ENCODE results near the gene TMEM247. TPM values are rescaled to one million over a fixed set of nuclear protein-coding genes. Genes with fewer than 3 reads are reported as not detected.

The TMEM247 gene
- total and polyA plus RNA-seq, 2 of the 8 experiments (the other 6 are each of a cell fraction or from before 2014, with no cell fraction given): not detected

DNA sequence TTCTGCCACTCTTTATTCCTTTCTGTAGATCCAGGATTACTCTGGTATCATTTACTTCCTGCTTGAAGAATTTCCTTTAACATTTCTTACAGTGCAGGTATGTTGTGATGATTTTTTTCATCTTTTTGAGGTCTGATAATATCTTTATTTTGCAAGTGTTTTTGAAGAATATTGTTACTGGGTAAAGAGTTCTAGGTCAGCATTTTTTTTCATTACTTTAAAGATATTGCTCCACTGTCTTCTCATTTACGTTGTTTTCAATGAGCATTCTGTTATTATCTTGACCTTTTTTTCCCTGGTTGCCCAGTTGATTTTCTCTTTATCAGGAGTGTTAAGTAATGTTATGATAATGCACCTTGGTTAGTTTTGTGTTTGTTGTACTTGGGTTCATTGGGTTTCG, 31.7 kb upstream of the TMEM247 start:
- H3K27ac ChIP-seq (ENCODE audit: low read depth, low read length): no peak overlapping the region
- no peak for TF ChIP-seq GABPA (IDR thresholded peaks at IDR 0.05; ENCODE audit: borderline replicate concordance, insufficient read depth, low read length)
- no peak for TF ChIP-seq CEBPB (IDR thresholded peaks at IDR 0.05; ENCODE audit: low read depth, low read length)
- TF ChIP-seq, protein P1, sequence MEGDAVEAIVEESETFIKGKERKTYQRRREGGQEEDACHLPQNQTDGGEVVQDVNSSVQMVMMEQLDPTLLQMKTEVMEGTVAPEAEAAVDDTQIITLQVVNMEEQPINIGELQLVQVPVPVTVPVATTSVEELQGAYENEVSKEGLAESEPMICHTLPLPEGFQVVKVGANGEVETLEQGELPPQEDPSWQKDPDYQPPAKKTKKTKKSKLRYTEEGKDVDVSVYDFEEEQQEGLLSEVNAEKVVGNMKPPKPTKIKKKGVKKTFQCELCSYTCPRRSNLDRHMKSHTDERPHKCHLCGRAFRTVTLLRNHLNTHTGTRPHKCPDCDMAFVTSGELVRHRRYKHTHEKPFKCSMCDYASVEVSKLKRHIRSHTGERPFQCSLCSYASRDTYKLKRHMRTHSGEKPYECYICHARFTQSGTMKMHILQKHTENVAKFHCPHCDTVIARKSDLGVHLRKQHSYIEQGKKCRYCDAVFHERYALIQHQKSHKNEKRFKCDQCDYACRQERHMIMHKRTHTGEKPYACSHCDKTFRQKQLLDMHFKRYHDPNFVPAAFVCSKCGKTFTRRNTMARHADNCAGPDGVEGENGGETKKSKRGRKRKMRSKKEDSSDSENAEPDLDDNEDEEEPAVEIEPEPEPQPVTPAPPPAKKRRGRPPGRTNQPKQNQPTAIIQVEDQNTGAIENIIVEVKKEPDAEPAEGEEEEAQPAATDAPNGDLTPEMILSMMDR (IDR thresholded peaks at IDR 0.05; ENCODE audit: control extremely low read depth in 1 of 3, insufficient read depth in 1 of 3, low read depth in 1 of 3, low read length in 3 of 3): no peak
- TF ChIP-seq, protein P2, sequence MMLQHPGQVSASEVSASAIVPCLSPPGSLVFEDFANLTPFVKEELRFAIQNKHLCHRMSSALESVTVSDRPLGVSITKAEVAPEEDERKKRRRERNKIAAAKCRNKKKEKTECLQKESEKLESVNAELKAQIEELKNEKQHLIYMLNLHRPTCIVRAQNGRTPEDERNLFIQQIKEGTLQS (IDR thresholded peaks at IDR 0.05; ENCODE audit: insufficient read depth, low read depth, low read length): no peak
- TF ChIP-seq CHD2 (IDR thresholded peaks at IDR 0.05; ENCODE audit: low read length): no peak
- TF ChIP-seq CREB1 (IDR thresholded peaks at IDR 0.05): no peak
- TF ChIP-seq RBBP5 (IDR thresholded peaks at IDR 0.05; ENCODE audit: borderline replicate concordance, low read depth, low read length): no peak
- no peak for TF ChIP-seq YY1 (IDR thresholded peaks at IDR 0.05; ENCODE audit: low read depth, low read length)
- no peak for TF ChIP-seq SRF (IDR thresholded peaks at IDR 0.05; ENCODE audit: low read depth, low read length)
- TF ChIP-seq NANOG (IDR thresholded peaks at IDR 0.05; ENCODE audit: insufficient read depth, low read depth, low read length, poor library complexity, severe bottlenecking): no peak
- TF ChIP-seq, protein P3, sequence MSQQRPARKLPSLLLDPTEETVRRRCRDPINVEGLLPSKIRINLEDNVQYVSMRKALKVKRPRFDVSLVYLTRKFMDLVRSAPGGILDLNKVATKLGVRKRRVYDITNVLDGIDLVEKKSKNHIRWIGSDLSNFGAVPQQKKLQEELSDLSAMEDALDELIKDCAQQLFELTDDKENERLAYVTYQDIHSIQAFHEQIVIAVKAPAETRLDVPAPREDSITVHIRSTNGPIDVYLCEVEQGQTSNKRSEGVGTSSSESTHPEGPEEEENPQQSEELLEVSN (IDR thresholded peaks at IDR 0.05): no peak

More for the DNA sequence above, 31.7 kb upstream of the TMEM247 start:
- no peak overlapping the region for H2BK15ac ChIP-seq (ENCODE audit: low read length)
- CTCF ChIA-PET (ENCODE audit: partially characterized antibody): no interaction called here
- no peak overlapping the region for H2BK12ac ChIP-seq (ENCODE audit: low read depth, low read length)
- H4K8ac ChIP-seq (ENCODE audit: extremely low read depth, insufficient read depth, low read length): no peak overlapping the region
- no peak overlapping the region for H2AK5ac ChIP-seq (ENCODE audit: low read depth, low read length)
- no peak overlapping the region for H3K4ac ChIP-seq (replicated peaks; ENCODE audit: insufficient read length, low read depth, low read length)
- no peak overlapping the region for H3K23ac ChIP-seq (ENCODE audit: insufficient read length)
- no peak overlapping the region for H3K9ac ChIP-seq (replicated peaks in 1 of 4; ENCODE audit: extremely low read depth in 1 of 4, low read depth in 3 of 4, low read length in 3 of 4)
- no peak overlapping the region for H3K14ac ChIP-seq (ENCODE audit: insufficient read length)
- POLR2A ChIA-PET (ENCODE audit: partially characterized antibody): no interaction called here
- H3K56ac ChIP-seq (replicated peaks; ENCODE audit: insufficient read length, low read depth, low read length): no peak overlapping the region
- H4K5ac ChIP-seq (ENCODE audit: insufficient read length, low read depth, low read length): no peak overlapping the region
- no peak overlapping the region for H2BK20ac ChIP-seq (ENCODE audit: low read length)
- WGBS, 2 experiments (ENCODE audit: extremely low coverage in 1 of 2, insufficient coverage in 1 of 2, insufficient read length in 1 of 2, insufficient replicate concordance in 2 of 2, low coverage in 1 of 2, low lambda C conversion rate in 2 of 2, missing lambda C conversion rate in 1 of 2): 88% methylated on average over 2 of the region's 2 CpGs; no CpG with 5 or more reads in 1 of the 2 experiments
- H2BK120ac ChIP-seq (replicated peaks; ENCODE audit: low read depth, low read length): no peak overlapping the region
- H3K4me1 ChIP-seq (replicated peaks in 1 of 4; ENCODE audit: control insufficient read depth in 3 of 4, insufficient read depth in 4 of 4, low read length in 3 of 4): no peaks in the 10 kb centered on the region
- H3K4me3 ChIP-seq (ENCODE audit: extremely low read depth in 1 of 4, insufficient read depth in 2 of 4, low read depth in 3 of 4, low read length in 4 of 4): no peak overlapping the region
- H3K27me3 ChIP-seq (replicated peaks in 1 of 4; ENCODE audit: control insufficient read depth in 3 of 4, extremely low read depth in 1 of 4, insufficient read depth in 3 of 4, low read length in 3 of 4): no peaks in the 10 kb centered on the region
- H3K9me3 ChIP-seq (ENCODE audit: insufficient read depth in 2 of 2, low read depth in 1 of 2, low read length in 1 of 2): no peaks in the 10 kb centered on the region
- no peak overlapping the region for H3K18ac ChIP-seq (ENCODE audit: extremely low read depth, low read length)
- no peaks in the 10 kb centered on the region for H3K23me2 ChIP-seq (ENCODE audit: low read depth, low read length)
- DNase-seq (ENCODE audit: low read depth in 1 of 2, low spot score in 2 of 2) (no peak), FAIRE-seq (no peak)
- H2BK5ac ChIP-seq (ENCODE audit: low read depth, low read length): no peak overlapping the region
- H3K4me2 ChIP-seq (ENCODE audit: insufficient read depth in 1 of 2, low read depth in 2 of 2, low read length in 2 of 2): no peak overlapping the region
- H2AFZ ChIP-seq (ENCODE audit: low read length): no peak overlapping the region
- H3K79me1 ChIP-seq (ENCODE audit: low read depth, low read length): no peaks in the 10 kb centered on the region
- no peaks in the 10 kb centered on the region for H4K20me1 ChIP-seq (replicated peaks in 1 of 2; ENCODE audit: control insufficient read depth in 1 of 2, insufficient read depth in 2 of 2, low read length in 2 of 2)
- no peak overlapping the region for H4K91ac ChIP-seq (replicated peaks; ENCODE audit: insufficient read length, low read length)
- no peaks in the 10 kb centered on the region for H3K79me2 ChIP-seq (ENCODE audit: control insufficient read depth in 1 of 2, insufficient read depth in 2 of 2, low read length in 2 of 2)
- no peaks in the 10 kb centered on the region for H3K36me3 ChIP-seq (ENCODE audit: control insufficient read depth in 2 of 4, insufficient read depth in 4 of 4, low read length in 3 of 4)

All from H1 (cell line).